Liver (tissue), 9 donors: ENCODE measurements around the gene CALM3. TPM values are rescaled to one million over a fixed set of nuclear protein-coding genes. Genes with fewer than 3 reads are reported as not detected.

Experiments used
- DNase-seq: peaks from one replicate; pipeline ENCODE4 v3.0.0-alpha.2; 2017; ENCODE audit warnings: low spot score
- H3K27ac ChIP-seq, 2 donors: one replicate each; pipeline ENCODE4 v1.7.0; 2013; ENCODE audit warnings: inconsistent platforms in 2 of 2, low read length in 2 of 2, control low read depth in 1 of 2, low read depth in 1 of 2, mild to moderate bottlenecking in 1 of 2
- H3K27me3 ChIP-seq, 4 donors: one replicate each; pipeline versions ENCODE4 v1.6.1 to v1.7.0; 2013; ENCODE audit warnings: low read length in 3 of 4, inconsistent platforms in 1 of 4, mild to moderate bottlenecking in 1 of 4, moderate library complexity in 1 of 4; ENCODE audit not compliant: control insufficient read depth in 4 of 4, insufficient read depth in 4 of 4
- H3K36me3 ChIP-seq, 4 donors: one replicate each; pipeline versions ENCODE4 v1.6.1 to v1.7.0; 2013; ENCODE audit warnings: low read length in 3 of 4, mild to moderate bottlenecking in 3 of 4, low read depth in 1 of 4, moderate library complexity in 1 of 4; ENCODE audit not compliant: control insufficient read depth in 4 of 4, insufficient read depth in 3 of 4
- H3K4me1 ChIP-seq, 4 donors: one replicate each; pipeline versions ENCODE4 v1.6.1 to v1.7.0; 2013; ENCODE audit warnings: low read length in 3 of 4, mild to moderate bottlenecking in 3 of 4, moderate library complexity in 1 of 4; ENCODE audit not compliant: control insufficient read depth in 4 of 4, insufficient read depth in 4 of 4
- H3K4me3 ChIP-seq, 3 donors: one replicate each; pipeline versions ENCODE4 v1.6.1 to v1.7.0; 2013; ENCODE audit warnings: low read length in 3 of 3, control low read depth in 1 of 3, low read depth in 1 of 3, mild to moderate bottlenecking in 1 of 3
- H3K9ac ChIP-seq, 2 donors: one replicate each; pipeline ENCODE4 v1.7.0; 2013; ENCODE audit warnings: low read length in 2 of 2, mild to moderate bottlenecking in 2 of 2, moderate library complexity in 2 of 2, control low read depth in 1 of 2, low read depth in 1 of 2
- H3K9me3 ChIP-seq, 4 donors: one replicate each; pipeline versions ENCODE4 v1.6.1 to v1.7.0; 2013; ENCODE audit warnings: low read length in 3 of 4; ENCODE audit not compliant: control insufficient read depth in 4 of 4
- ATF3 ChIP-seq: IDR thresholded peaks from 2 replicates; pipeline ENCODE4 v1.6.1; 2016; ENCODE audit warnings: antibody characterized with exemption
- CTCF ChIP-seq: fragments of 150-350 bp; IDR thresholded peaks from 2 replicates; pipeline ENCODE4 v1.5.1; 2017; ENCODE audit warnings: improper control_type of control experiment, low read depth, low read length; ENCODE audit not compliant: missing input control
- EGR1 ChIP-seq, 2 donors: IDR thresholded peaks; 2 replicates each; pipeline ENCODE4 v1.6.1; 2016 to 2018; ENCODE audit warnings: antibody characterized with exemption in 2 of 2, low read depth in 2 of 2
- FOXA2 ChIP-seq: IDR thresholded peaks from 2 replicates; pipeline ENCODE4 v1.6.1; 2016; ENCODE audit warnings: antibody characterized with exemption
- GABPA ChIP-seq, 2 donors: IDR thresholded peaks in 1 of 2; conservative IDR thresholded peaks in 1 of 2; 2 replicates each; pipeline ENCODE4 v1.6.1; 2016; ENCODE audit warnings: antibody characterized with exemption in 2 of 2, mild to moderate bottlenecking in 1 of 2, moderate library complexity in 1 of 2
- HNF4A ChIP-seq, 2 donors: conservative IDR thresholded peaks; 2 replicates each; pipeline ENCODE4 v1.6.1; 2016; ENCODE audit warnings: antibody characterized with exemption in 2 of 2, mild to moderate bottlenecking in 2 of 2
- HNF4G ChIP-seq: IDR thresholded peaks from 2 replicates; pipeline ENCODE4 v1.6.1; 2016; ENCODE audit warnings: antibody characterized with exemption
- JUND ChIP-seq, 2 donors: IDR thresholded peaks; 2 replicates each; pipeline ENCODE4 v1.6.1; 2016; ENCODE audit warnings: antibody characterized with exemption in 2 of 2
- MAX ChIP-seq: IDR thresholded peaks from 2 replicates; pipeline ENCODE4 v1.6.1; 2016; ENCODE audit warnings: antibody characterized with exemption
- NR2F2 ChIP-seq: IDR thresholded peaks from 2 replicates; pipeline ENCODE4 v1.6.1; 2016; ENCODE audit warnings: antibody characterized with exemption
- RAD21 ChIP-seq, 2 donors: IDR thresholded peaks; 2 replicates each; pipeline ENCODE4 v1.6.1; 2016; ENCODE audit warnings: antibody characterized with exemption in 2 of 2, mild to moderate bottlenecking in 2 of 2
- REST ChIP-seq: IDR thresholded peaks from 2 replicates; pipeline ENCODE4 v1.6.1; 2016; ENCODE audit warnings: antibody characterized with exemption, mild to moderate bottlenecking
- RXRA ChIP-seq, 2 donors: IDR thresholded peaks; 2 replicates each; pipeline ENCODE4 v1.6.1; 2017 to 2018; ENCODE audit warnings: antibody characterized with exemption in 2 of 2, mild to moderate bottlenecking in 1 of 2
- SP1 ChIP-seq: IDR thresholded peaks from 2 replicates; pipeline ENCODE4 v1.6.1; 2018; ENCODE audit warnings: antibody characterized with exemption, mild to moderate bottlenecking
- TAF1 ChIP-seq: conservative IDR thresholded peaks from 2 replicates; pipeline ENCODE4 v1.6.1; 2016; ENCODE audit warnings: antibody characterized with exemption, mild to moderate bottlenecking
- YY1 ChIP-seq: IDR thresholded peaks from 2 replicates; pipeline ENCODE4 v1.6.1; 2016; ENCODE audit warnings: antibody characterized with exemption, mild to moderate bottlenecking
- WGBS: extraction: QIAGEN DNeasy Blood & Tissue Kit; methylation state at CpG from one replicate; pipeline ENCODE4 v1.1.7; 2013; 5-methylcytosine and 5-hydroxymethylcytosine counted together
- polyA plus RNA-seq, 2 donors: library from polyadenylated mRNA; stranded (reverse) in 1 of 2; unstranded in 1 of 2; fragments of 200-250 nt in 1 of 2; fragments of >200 nt in 1 of 2; fragmentation: Nextera tagmentation in 1 of 2; extraction: Ambion mirVana in 1 of 2; gene quantifications; one replicate each; pipeline versions ENCODE4 v1.2.1 to v1.2.3, GENCODE V29; 2013 to 2015
- total RNA-seq, 2 donors: library from RNA; depleted of rRNA; stranded (reverse); fragments of >200 nt; gene quantifications; one replicate each; pipeline ENCODE4 v1.2.3, GENCODE V29; 2014
- donor health status: healthy.
- donor health status: healthy.
- donor health status: healthy.
- donor health status: healthy.
- donor health status: healthy.

Gene CALM3
- total and polyA plus RNA-seq, 4 donors, result 51.4 to 112 (median 81.7) TPM

GRCh38 chr19:46587861-46588260 is 13.3 kb upstream of the CALM3 start:
- WGBS, result 88% methylated on average over 3 of the region's 3 CpGs
- TF ChIP-seq HNF4G (no peak), REST (no peak), TAF1 (no peak), SP1 (no peak), RXRA (IDR thresholded peaks at IDR 0.05) (no peak), CTCF (no peak)

GRCh38 chr19:46591254-46591653 is 9.9 kb upstream of the CALM3 start:
- WGBS, result 97% methylated on average over 4 of the region's 4 CpGs
- Histone ChIP-seq H3K9ac (no peak overlapping the region), H3K4me3 (no peak overlapping the region), H3K4me1 (no peaks in the 10 kb centered on the region), H3K27me3 (no peaks in the 10 kb centered on the region), H3K36me3 (no peaks in the 10 kb centered on the region), H3K27ac (no peak overlapping the region), H3K9me3 (no peaks in the 10 kb centered on the region)
- DNase-seq, result no peak
- TF ChIP-seq NR2F2 (no peak), SP1 (no peak), ATF3 (no peak), GABPA (IDR thresholded peaks at IDR 0.05 in 1 of 2, conservative IDR thresholded peaks at IDR 0.05 in 1 of 2) (no peak), RAD21 (IDR thresholded peaks at IDR 0.05) (no peak), HNF4A (conservative IDR thresholded peaks at IDR 0.05) (no peak), HNF4G (no peak)

More at GRCh38 chr19:46587861-46588260, 13.3 kb upstream of the CALM3 start:
- Histone ChIP-seq H3K27me3 (no peaks in the 10 kb centered on the region), H3K9me3 (no peaks in the 10 kb centered on the region), H3K27ac (no peak overlapping the region), H3K4me1 (no peaks in the 10 kb centered on the region), H3K36me3 (no peaks in the 10 kb centered on the region), H3K4me3 (no peak overlapping the region), H3K9ac (no peak overlapping the region)
- no peak for DNase-seq

GRCh38 chr19:46591870-46592269 is 9.3 kb upstream of the CALM3 start:
- H3K27ac ChIP-seq, result no peak overlapping the region
- no peaks in the 10 kb centered on the region for H3K4me1 ChIP-seq
- WGBS, result 84% methylated on average over 3 of the region's 3 CpGs
- H3K36me3 ChIP-seq, result no peaks in the 10 kb centered on the region
- H3K9ac ChIP-seq, result no peak overlapping the region
- H3K4me3 ChIP-seq, result no peak overlapping the region
- H3K9me3 ChIP-seq, result no peaks in the 10 kb centered on the region
- no peaks in the 10 kb centered on the region for H3K27me3 ChIP-seq
- no peak for DNase-seq
- TF ChIP-seq SP1 (no peak), TAF1 (no peak), MAX (no peak), RXRA (IDR thresholded peaks at IDR 0.05) (no peak), NR2F2 (no peak), CTCF (no peak), ATF3 (no peak), JUND (IDR thresholded peaks at IDR 0.05) (no peak), YY1 (no peak), HNF4A (conservative IDR thresholded peaks at IDR 0.05) (no peak), EGR1 (IDR thresholded peaks at IDR 0.05; ENCODE audit: low read depth in 2 of 2) (no peak), FOXA2 (no peak)
